Adrenal gland (tissue), 5 donors: ENCODE results near the gene CELF2.

Source experiments
- POLR2A ChIP-seq, 2 donors: fragments of 450-650 bp; IDR thresholded peaks; one replicate each; pipeline ENCODE4 v1.6.1; 2017; ENCODE audit warnings: antibody characterized with exemption in 2 of 2, mild to moderate bottlenecking in 2 of 2, moderate library complexity in 1 of 2
- TF ChIP-seq, protein P1 (sequence below), 6 experiments: fragments of 450-650 bp in 4 of 6; fragments of 200-600 bp in 2 of 6; sonication (generic) in 1 of 6; IDR thresholded peaks; 1 replicate in 5 of 6; 2 replicates in 1 of 6; pipeline versions ENCODE4 v1.5.1 to v1.8.0; 2016 to 2021; ENCODE audit warnings: antibody characterized with exemption in 6 of 6, mild to moderate bottlenecking in 2 of 6, moderate library complexity in 1 of 6
- donor health status: DM: no; HTN: no; CAD: no.

DNA sequence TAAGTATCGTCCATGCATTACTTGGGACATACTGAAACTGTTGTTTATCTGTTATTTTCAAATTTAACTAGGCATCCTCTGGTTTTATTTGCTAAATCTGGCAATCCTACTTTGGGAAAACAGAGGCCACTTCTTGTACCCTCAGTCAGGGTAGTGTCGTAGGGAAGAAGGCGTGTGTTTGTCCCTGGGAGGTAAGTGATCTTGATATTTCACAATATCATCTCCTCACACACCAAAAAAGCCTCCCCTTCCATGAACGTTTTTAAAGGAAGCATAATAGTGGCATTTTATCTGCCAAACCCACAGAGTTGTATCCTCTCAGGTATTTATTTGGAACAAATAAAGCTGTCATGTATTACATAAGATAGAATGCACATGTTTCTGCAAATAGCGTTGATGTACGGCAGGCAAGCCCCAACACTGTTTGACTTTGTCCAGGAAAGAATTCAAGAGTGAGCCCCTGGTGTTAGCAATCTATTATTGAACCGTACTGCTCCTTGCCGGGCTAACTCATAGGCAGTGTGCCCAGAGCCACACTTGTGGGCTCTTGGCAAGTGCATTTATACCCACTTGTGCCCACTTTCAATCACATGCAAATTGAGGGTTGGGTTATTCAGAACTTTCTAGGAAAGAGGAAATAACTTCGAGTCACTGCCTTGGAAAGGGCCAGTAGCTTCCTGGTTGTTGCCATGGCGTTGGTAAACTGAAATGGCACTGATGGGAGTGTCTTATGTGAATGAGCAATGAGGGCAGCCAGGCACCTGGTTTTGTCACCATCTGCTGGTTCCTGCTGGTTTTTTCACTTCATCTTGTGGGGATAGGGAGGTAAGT lies 327.8 kb downstream of the CELF2 start:
- TF ChIP-seq, protein P1, sequence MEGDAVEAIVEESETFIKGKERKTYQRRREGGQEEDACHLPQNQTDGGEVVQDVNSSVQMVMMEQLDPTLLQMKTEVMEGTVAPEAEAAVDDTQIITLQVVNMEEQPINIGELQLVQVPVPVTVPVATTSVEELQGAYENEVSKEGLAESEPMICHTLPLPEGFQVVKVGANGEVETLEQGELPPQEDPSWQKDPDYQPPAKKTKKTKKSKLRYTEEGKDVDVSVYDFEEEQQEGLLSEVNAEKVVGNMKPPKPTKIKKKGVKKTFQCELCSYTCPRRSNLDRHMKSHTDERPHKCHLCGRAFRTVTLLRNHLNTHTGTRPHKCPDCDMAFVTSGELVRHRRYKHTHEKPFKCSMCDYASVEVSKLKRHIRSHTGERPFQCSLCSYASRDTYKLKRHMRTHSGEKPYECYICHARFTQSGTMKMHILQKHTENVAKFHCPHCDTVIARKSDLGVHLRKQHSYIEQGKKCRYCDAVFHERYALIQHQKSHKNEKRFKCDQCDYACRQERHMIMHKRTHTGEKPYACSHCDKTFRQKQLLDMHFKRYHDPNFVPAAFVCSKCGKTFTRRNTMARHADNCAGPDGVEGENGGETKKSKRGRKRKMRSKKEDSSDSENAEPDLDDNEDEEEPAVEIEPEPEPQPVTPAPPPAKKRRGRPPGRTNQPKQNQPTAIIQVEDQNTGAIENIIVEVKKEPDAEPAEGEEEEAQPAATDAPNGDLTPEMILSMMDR (IDR thresholded peaks at IDR 0.05), result no peak
- TF ChIP-seq POLR2A (IDR thresholded peaks at IDR 0.05), result no peak
